CD8-positive, alpha-beta memory T cell (primary cell): ENCODE measurements around the gene LINC00237. TPM values are rescaled to one million over a fixed set of nuclear protein-coding genes. Genes with fewer than 3 reads are reported as not detected.

Experiments
- CTCF ChIA-PET: fragments of 350-600 bp; sonication (Branson Sonifier 250); formaldehyde crosslinking; loops from one replicate; lab custom pipeline; 2021; ENCODE audit warnings: antibody characterized with exemption; lab: Charles Lee
- POLR2A ChIA-PET: fragments of 350-600 bp; sonication (Branson Sonifier 250); formaldehyde crosslinking; loops from one replicate; lab custom pipeline; 2021; ENCODE audit warnings: antibody characterized with exemption; lab: Charles Lee
- DNase-seq, 5 donors: peaks; one replicate each; pipeline versions ENCODE4 v3.0.0 to v3.0.0-alpha.2; 2020 to 2022; ENCODE audit warnings: mixed read lengths in 1 of 5
- H3K27ac ChIP-seq: one replicate; pipeline ENCODE4 v1.7.0; 2013; ENCODE audit warnings: low read depth, mild to moderate bottlenecking, low read length, moderate library complexity
- H3K27me3 ChIP-seq: 2 replicates; pipeline ENCODE4 v1.7.0; 2013; ENCODE audit warnings: low read length, mild to moderate bottlenecking; ENCODE audit not compliant: insufficient read depth, poor library complexity, severe bottlenecking
- H3K36me3 ChIP-seq: 2 replicates; pipeline ENCODE4 v1.7.0; 2013; ENCODE audit warnings: mild to moderate bottlenecking, low read length, moderate library complexity; ENCODE audit not compliant: insufficient read depth
- H3K4me1 ChIP-seq: 2 replicates; pipeline ENCODE4 v1.7.0; 2013; ENCODE audit warnings: mild to moderate bottlenecking, low read length, moderate library complexity; ENCODE audit not compliant: insufficient read depth
- H3K4me3 ChIP-seq: 2 replicates; pipeline ENCODE4 v1.7.0; 2013; ENCODE audit warnings: mild to moderate bottlenecking, low read length
- H3K9me3 ChIP-seq: 2 replicates; pipeline ENCODE4 v1.7.0; 2013; ENCODE audit warnings: mild to moderate bottlenecking, low read length
- H3K27ac Mint-ChIP-seq, 8 donors: one replicate each; pipeline ENCODE4 v1.8.0; 2020 to 2021; ENCODE audit warnings: mixed read lengths in 8 of 8, mild to moderate bottlenecking in 6 of 8, inconsistent platforms in 3 of 8, moderate library complexity in 3 of 8
- H3K27me3 Mint-ChIP-seq, 2 donors: one replicate each; pipeline ENCODE4 v1.8.0; 2020 to 2021; ENCODE audit warnings: mixed read lengths in 2 of 2, mild to moderate bottlenecking in 1 of 2, moderate library complexity in 1 of 2
- H3K36me3 Mint-ChIP-seq, 3 donors: one replicate each; pipeline ENCODE4 v1.8.0; 2020 to 2021; ENCODE audit warnings: mixed read lengths in 3 of 3, inconsistent platforms in 1 of 3, mild to moderate bottlenecking in 1 of 3
- H3K4me1 Mint-ChIP-seq, 3 donors: one replicate each; pipeline ENCODE4 v1.8.0; 2020 to 2021; ENCODE audit warnings: mixed read lengths in 3 of 3, inconsistent platforms in 1 of 3, mild to moderate bottlenecking in 1 of 3
- H3K4me3 Mint-ChIP-seq, 7 donors: one replicate each; pipeline ENCODE4 v1.8.0; 2020 to 2021; ENCODE audit warnings: mixed read lengths in 7 of 7, mild to moderate bottlenecking in 6 of 7, moderate library complexity in 4 of 7, inconsistent platforms in 2 of 7
- H3K9me3 Mint-ChIP-seq, 5 donors: one replicate each; pipeline ENCODE4 v1.8.0; 2020 to 2022; ENCODE audit warnings: mixed read lengths in 5 of 5, mild to moderate bottlenecking in 3 of 5, moderate library complexity in 2 of 5, inconsistent platforms in 1 of 5
- polyA plus RNA-seq: library from polyadenylated mRNA; unstranded; fragments of 300-500 nt; fragmentation: Illumina TruSeq; gene quantifications from one replicate; pipeline ENCODE4 v1.2.3, GENCODE V29; 2021
- total RNA-seq, 2 experiments: library from RNA; stranded (reverse); gene quantifications; one replicate each; pipeline ENCODE4 v1.2.3, GENCODE V29; 2021

The LINC00237 gene
- total and polyA plus RNA-seq, 3 experiments from 2014 or later, result not detected

GRCh38 chr20:21143194-21143890 lies 37.2 kb upstream of the LINC00237 start:
- Mint-ChIP-seq H3K4me1 (no peaks in the 10 kb centered on the region), H3K4me3 (no peak overlapping the region), H3K9me3 (no peaks in the 10 kb centered on the region), H3K36me3 (peaks cover 0 to 58% (median 27%) of the 10 kb centered on the region in 3 donors), H3K27ac (peak overlapping the region in 1 of 8 donors; percentile 6), H3K27me3 (no peaks in the 10 kb centered on the region)
- ChIA-PET POLR2A (no interaction called here), CTCF (no interaction called here)
- no peaks in the 10 kb centered on the region for H3K27me3 ChIP-seq
- no peak overlapping the region for H3K27ac ChIP-seq
- no peaks in the 10 kb centered on the region for H3K9me3 ChIP-seq
- H3K4me1 ChIP-seq, result no peaks in the 10 kb centered on the region
- DNase-seq, result no peak
- H3K36me3 ChIP-seq, result no peaks in the 10 kb centered on the region
- no peak overlapping the region for H3K4me3 ChIP-seq

GRCh38 chr20:21141825-21142224 lies 35.7 kb upstream of the LINC00237 start:
- H3K27ac Mint-ChIP-seq, result peak overlapping the region in 1 of 8 donors; percentile 33
- no peak overlapping the region for H3K4me3 ChIP-seq
- no peak for DNase-seq
- H3K36me3 Mint-ChIP-seq, result peaks cover 5 to 62% (median 26%) of the 10 kb centered on the region in 3 donors
- peaks cover 0 to 2% of the 10 kb centered on the region in 2 donors for H3K27me3 Mint-ChIP-seq
- H3K36me3 ChIP-seq, result peaks cover 7% of the 10 kb centered on the region
- POLR2A ChIA-PET, result no interaction called here
- H3K4me1 ChIP-seq, result no peaks in the 10 kb centered on the region
- no peaks in the 10 kb centered on the region for H3K4me1 Mint-ChIP-seq
- H3K4me3 Mint-ChIP-seq, result no peak overlapping the region
- no peaks in the 10 kb centered on the region for H3K27me3 ChIP-seq
- CTCF ChIA-PET, result no interaction called here
- no peak overlapping the region for H3K27ac ChIP-seq
- no peaks in the 10 kb centered on the region for H3K9me3 Mint-ChIP-seq
- H3K9me3 ChIP-seq, result no peaks in the 10 kb centered on the region

DNA sequence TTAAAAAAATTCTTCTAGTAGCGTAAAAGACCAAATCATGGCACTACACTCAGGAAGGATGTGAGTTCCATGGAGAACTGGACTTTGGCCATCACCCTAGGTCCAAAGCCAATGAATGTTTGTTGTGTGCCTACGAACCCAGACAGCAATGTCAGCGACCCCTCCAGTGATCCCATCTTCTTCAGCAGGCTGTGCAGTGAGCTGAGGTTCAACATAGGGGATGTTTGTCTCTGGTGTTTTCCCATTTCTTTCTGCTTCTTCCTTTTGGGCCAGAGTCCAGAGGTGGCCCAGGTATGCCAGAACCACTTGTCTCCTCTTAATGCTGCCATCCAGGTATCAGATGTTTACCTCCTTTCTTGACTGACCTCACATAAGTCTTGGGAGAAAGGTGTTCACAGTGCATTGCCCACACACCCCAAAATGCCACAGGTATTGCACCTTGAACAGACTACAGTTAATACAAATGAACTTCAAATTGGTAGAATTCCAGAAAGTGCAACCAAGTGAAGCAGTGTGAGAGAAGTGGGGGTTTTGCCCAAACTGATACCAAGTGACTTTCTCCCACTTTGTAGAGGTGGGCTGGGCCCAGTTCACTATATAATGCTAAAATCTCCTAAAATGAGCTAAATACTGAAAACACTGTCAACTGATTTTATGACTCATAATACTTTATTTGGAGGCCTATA lies 33.9 kb upstream of the LINC00237 start:
- Mint-ChIP-seq H3K27me3 (peaks cover 0 to 2% of the 10 kb centered on the region in 2 donors), H3K9me3 (no peaks in the 10 kb centered on the region), H3K4me3 (no peak overlapping the region), H3K4me1 (no peaks in the 10 kb centered on the region), H3K36me3 (peaks cover 5 to 64% (median 29%) of the 10 kb centered on the region in 3 donors), H3K27ac (no peak overlapping the region)
- H3K9me3 ChIP-seq, result no peaks in the 10 kb centered on the region
- no peaks in the 10 kb centered on the region for H3K4me1 ChIP-seq
- H3K27ac ChIP-seq, result no peak overlapping the region
- POLR2A ChIA-PET, result no interaction called here
- peaks cover 8% of the 10 kb centered on the region for H3K36me3 ChIP-seq
- H3K4me3 ChIP-seq, result no peak overlapping the region
- no peak for DNase-seq
- CTCF ChIA-PET, result no interaction called here
- no peaks in the 10 kb centered on the region for H3K27me3 ChIP-seq

DNA sequence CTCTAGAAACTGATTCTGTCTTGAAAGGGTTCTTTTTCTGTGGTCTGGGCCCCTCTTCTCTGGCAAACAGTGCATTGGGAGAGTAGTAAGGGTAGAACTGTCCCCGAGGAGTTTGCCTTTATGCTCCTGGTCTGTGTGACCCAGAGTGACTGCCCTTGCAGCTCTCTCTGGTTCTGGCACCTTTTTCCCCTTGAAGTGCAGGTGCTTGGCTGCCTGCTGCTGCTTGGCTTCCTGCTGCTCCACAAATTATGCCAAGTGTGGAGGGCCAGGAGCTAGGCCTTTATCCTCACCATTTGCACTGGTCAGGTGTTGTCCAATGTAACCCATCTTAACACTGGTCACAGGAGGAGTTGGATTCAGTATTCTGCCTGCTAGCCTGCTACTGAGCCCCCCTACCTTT lies 30.9 kb upstream of the LINC00237 start:
- H3K36me3 Mint-ChIP-seq, result peaks cover 9 to 79% (median 29%) of the 10 kb centered on the region in 3 donors
- Histone ChIP-seq H3K9me3 (no peaks in the 10 kb centered on the region), H3K27ac (no peak overlapping the region), H3K27me3 (no peaks in the 10 kb centered on the region), H3K4me1 (no peaks in the 10 kb centered on the region), H3K36me3 (peaks cover 11% of the 10 kb centered on the region), H3K4me3 (no peak overlapping the region)
- H3K4me3 Mint-ChIP-seq, result no peak overlapping the region
- ChIA-PET CTCF (no interaction called here), POLR2A (no interaction called here)
- DNase-seq, result no peak
- H3K27ac Mint-ChIP-seq, result no peak overlapping the region
- H3K9me3 Mint-ChIP-seq, result no peaks in the 10 kb centered on the region
- peaks cover 0 to 2% of the 10 kb centered on the region in 2 donors for H3K27me3 Mint-ChIP-seq
- peaks cover 0 to 6% (median 0%) of the 10 kb centered on the region in 3 donors for H3K4me1 Mint-ChIP-seq

DNA sequence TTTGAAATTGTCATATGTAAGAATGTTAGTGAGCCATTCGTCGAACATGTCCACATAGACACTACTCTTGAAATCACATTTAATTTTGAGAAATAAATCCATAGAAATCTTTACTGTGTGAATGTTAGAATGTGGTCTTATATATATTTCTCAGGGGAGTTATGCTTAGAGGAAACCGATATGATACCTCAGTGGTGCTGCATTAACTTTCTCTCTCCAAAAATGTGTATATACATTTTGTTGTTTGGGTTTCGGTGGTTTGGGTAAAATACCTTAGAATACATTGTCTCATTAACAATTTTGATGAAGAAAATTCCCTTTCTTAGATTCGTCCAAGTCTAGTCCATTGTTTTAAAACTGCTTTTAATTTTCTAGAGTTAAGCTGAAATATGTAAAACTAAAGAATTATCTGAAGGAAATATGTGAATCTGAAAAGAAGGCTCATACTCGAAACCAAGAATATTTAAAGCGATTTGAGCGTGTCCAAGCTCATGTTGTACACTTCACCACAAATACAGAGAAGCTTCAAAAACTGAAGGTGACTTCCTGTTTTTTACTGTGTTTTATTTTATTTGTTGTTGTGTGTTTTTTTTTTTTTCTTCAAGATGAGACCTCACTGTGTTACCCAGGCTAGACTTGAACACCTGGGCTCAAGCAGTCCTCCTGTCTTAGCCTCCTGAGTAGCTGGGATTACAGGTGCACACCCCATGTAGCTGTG lies 30.0 kb upstream of the LINC00237 start:
- ChIA-PET CTCF (no interaction called here), POLR2A (no interaction called here)
- Mint-ChIP-seq H3K4me1 (peaks cover 0 to 6% (median 0%) of the 10 kb centered on the region in 3 donors), H3K9me3 (no peaks in the 10 kb centered on the region), H3K27ac (no peak overlapping the region), H3K4me3 (no peak overlapping the region), H3K27me3 (peaks cover 0 to 2% of the 10 kb centered on the region in 2 donors), H3K36me3 (peaks cover 9 to 80% (median 32%) of the 10 kb centered on the region in 3 donors)
- Histone ChIP-seq H3K27ac (no peak overlapping the region), H3K27me3 (no peaks in the 10 kb centered on the region), H3K36me3 (peaks cover 11% of the 10 kb centered on the region), H3K4me1 (no peaks in the 10 kb centered on the region), H3K9me3 (no peaks in the 10 kb centered on the region), H3K4me3 (no peak overlapping the region)
- no peak for DNase-seq

DNA sequence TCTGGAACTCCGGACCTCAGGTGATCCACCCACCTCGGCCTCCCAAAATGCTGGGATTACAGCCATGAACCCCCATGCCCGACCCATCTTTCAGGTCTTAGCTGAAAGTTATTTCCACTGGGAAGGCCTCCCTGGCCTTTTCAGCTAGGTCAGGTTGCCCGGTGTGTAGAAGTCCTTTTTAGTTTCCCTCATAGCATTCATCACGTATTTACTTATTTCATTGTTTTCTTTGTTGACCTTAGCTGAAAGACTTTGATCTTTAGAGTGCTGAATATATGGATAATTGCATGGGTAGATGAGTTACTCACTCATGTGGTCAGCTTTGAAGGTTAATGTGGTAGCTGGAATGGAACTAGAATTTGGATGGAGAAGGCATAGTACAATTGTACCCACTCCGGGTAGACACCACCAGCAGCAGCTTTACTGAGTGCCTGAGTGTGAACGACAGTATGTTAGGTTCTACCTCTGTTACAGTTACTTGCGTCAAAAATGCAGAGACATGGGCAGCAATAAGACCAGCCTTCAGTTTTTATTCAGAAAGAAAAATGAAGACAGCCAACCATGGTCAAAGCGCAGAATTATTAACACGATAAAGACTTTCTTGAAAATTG lies 28.8 kb upstream of the LINC00237 start:
- Mint-ChIP-seq H3K4me3 (no peak overlapping the region), H3K27me3 (peaks cover 0 to 2% of the 10 kb centered on the region in 2 donors), H3K36me3 (peaks cover 9 to 80% (median 32%) of the 10 kb centered on the region in 3 donors), H3K9me3 (no peaks in the 10 kb centered on the region), H3K27ac (no peak overlapping the region), H3K4me1 (peaks cover 0 to 9% (median 2%) of the 10 kb centered on the region in 3 donors)
- Histone ChIP-seq H3K27ac (no peak overlapping the region), H3K4me3 (no peak overlapping the region), H3K9me3 (no peaks in the 10 kb centered on the region), H3K27me3 (no peaks in the 10 kb centered on the region), H3K36me3 (peaks cover 11% of the 10 kb centered on the region), H3K4me1 (no peaks in the 10 kb centered on the region)
- ChIA-PET POLR2A (no interaction called here), CTCF (no interaction called here)
- no peak for DNase-seq

GRCh38 chr20:21133917-21134622 lies 27.9 kb upstream of the LINC00237 start:
- POLR2A ChIA-PET, result no interaction called here

More at GRCh38 chr20:21133917-21134622, 27.9 kb upstream of the LINC00237 start:
- Mint-ChIP-seq H3K4me3 (no peak overlapping the region), H3K27me3 (peaks cover 0 to 2% of the 10 kb centered on the region in 2 donors), H3K27ac (peak overlapping the region in 1 of 8 donors; percentile 69), H3K36me3 (peaks cover 9 to 73% (median 27%) of the 10 kb centered on the region in 3 donors), H3K9me3 (no peaks in the 10 kb centered on the region), H3K4me1 (peaks cover 2 to 13% (median 7%) of the 10 kb centered on the region in 3 donors)
- Histone ChIP-seq H3K27ac (no peak overlapping the region), H3K4me3 (no peak overlapping the region), H3K36me3 (peaks cover 11% of the 10 kb centered on the region), H3K9me3 (no peaks in the 10 kb centered on the region), H3K27me3 (no peaks in the 10 kb centered on the region), H3K4me1 (no peaks in the 10 kb centered on the region)
- CTCF ChIA-PET, result no interaction called here
- no peak for DNase-seq
